Stimulated activated CD8-positive, alpha-beta memory T cell treated with anti-CD3 and anti-CD28 coated beads, Interleukin-4, amount 100 ng/mL, for 48 hours (primary cell): ENCODE data around the gene PKN1.
A peak's percentile ranks its signal among the peaks of the same experiment; 100 is the strongest.
"Not testable (repeated sequence)": the region's sequence is repeated elsewhere in the genome, so short reads cannot be mapped to it uniquely, and the experiment has no call there.

Source experiments
- DNase-seq: peaks from one replicate; pipeline ENCODE4 v3.0.0-alpha.2; 2020

PKN1 gene

DNA sequence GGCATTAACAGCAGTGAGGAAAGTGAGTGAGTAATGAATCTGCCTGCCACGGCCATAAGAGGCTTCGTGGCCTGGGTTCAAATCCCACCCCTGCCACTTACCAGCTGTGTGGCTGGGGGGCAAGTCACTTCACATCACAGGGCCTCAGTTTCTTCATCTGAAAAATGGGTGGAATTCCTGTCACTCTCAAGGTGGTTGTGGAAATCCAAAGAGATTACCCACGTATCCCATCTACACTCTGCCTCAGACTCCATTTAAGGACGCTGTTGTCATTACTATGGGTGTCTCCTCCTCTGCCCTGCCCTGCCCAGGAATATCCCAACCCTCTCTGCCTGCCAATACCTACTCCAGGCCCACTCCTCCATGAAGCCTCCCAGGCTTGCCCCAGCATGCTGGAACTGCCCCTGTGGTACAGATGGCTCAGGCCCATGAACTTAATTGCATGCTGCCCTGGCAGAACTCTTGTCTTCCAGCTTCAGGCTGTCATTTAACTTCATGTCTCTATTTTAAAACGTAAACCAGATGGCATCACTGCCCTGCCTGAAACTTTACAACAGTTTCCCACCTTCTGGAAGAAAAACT is 59.7 kb downstream of the PKN1 start:
- no peak for DNase-seq

DNA sequence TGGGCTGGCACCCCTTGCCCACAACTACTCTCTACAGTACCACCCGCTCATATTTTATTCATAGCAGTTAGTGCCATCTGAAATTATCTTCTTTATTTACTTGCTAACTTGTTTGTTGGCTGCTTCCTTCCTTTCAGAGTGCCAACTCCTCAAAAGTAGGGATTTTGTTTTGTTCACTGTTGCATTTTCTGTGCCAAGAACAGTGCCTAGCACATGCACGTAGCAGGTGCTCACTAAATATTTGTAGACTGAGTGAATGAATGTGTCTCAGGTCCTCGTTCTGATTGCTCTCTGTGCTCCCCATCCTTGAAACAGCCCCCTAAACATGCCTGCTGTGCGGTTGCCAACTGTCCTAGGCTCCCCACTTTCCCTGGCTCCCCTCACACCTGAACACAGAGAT is 61.3 kb downstream of the PKN1 start:
- DNase-seq = no peak

DNA sequence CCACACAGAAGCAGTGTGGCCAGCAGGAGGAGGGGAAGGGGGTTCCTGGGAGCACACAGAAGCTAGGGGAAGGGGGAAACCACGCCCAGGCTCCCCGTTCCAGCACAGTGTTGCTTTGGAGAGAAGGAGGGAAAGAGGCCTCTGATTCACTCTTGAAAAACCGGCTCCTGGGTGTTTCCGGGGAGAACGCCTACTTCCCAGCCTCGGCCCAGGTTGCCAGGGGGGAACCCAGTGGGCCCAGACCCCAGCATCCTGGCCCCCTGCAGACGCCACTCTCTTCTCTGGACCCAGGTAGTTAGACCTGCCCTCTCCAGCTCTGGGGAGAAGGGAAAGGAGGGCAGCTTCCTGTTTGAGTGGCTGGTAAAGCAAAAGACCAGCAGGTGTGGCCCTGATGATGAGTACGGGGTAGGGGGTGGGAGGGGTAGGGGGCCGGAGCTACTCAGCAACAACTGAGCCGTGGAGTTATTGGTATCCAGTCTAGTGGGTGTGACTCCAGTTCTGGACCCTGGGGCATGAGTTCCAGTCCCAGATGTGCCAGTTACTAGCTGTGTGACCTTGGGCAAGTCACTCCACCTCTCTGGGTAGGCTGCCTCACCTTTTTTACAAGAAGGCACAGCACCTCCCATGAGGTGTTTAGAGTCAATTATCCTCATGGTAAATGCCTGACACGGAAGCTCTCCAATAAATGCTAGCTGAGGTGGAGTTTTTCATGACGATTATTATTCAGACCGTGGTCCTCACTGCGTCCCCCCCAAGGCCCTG is 62.0 kb downstream of the PKN1 start:
- no peak for DNase-seq

DNA sequence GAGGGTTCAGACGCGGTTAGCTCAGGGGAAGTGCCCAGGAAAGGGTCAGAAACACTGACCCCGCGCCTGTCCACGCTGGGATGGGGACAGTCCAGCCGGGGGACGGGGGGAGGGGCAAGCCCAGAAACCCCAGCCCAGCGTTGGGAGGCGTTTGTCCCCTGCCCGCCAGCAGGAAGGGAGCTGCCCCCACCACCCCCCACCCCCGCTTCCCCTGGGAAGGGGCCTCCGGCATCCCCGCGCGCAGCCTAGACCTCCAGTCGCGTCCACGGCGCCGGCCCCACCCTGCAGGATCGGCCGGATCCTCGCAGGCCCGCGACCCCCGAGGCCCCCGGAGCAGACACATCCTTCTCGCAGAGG is 62.5 kb downstream of the PKN1 start:
- DNase-seq = no peak

DNA sequence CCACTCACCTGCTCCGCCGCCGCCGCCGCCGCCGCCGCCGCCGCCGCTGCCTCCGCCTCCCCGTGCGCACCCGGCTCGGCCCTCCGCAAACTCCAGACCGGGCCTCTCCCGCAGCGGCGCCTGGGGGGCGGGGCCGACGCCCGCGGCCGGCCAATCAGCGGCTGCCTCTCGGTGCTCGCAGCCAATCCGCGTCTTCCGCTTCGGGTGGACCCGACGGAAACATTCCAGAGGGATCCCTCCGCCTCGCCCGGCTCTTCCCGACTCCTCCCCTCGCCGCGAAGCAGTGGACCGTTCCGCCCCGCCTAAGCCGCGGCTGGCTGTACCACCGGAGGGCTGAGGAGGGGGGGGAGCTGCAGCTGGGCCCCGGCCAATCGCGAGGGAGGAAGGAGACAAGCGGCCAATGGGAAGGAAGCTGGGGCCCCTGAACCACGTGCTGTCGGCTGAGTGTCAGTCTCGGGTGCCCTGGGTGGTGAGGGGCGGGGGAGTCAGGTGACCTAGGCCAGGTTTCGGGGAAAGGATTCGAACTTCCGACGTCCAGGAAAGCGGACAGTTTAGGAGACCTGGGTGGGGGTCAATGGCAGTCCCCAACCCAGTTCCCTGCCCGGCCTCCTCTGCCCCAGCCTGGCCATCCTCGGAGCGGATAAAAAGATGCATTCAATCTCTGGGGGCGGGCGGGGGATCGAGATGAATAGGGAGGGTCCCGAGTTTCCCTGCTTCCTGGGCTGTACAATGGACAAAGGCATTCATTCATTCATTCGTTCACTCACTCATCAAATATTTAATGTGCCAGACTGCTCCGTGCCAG is 63.1 kb downstream of the PKN1 start, which contains the start of gene GIPC1:
Gene GIPC1 (minus strand): TSS at position 99 of the 805 bp plus-strand sequence. CDS start 13,151 bp downstream, outside the sequence.
- DNase-seq = peak; percentile 87

DNA sequence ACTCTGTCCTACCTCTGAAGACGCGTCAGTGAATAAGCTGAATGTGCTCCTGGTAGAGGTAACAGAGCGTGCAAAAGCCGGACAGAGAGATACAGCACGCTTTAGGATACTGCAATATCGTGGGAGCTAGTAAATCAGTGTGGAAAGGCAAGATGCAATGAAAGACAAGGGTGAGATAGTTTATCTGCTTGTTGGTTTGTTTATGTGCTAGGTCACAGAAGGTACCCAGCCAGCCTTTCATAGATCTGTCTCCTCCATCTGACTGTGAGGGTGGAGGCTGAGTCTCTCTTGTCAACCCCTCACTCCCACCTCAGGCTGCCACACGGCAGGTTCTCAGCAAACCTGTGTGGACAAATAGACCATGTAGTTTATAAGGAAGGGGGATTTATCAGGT is 63.7 kb downstream of the PKN1 start:
- no peak for DNase-seq

DNA sequence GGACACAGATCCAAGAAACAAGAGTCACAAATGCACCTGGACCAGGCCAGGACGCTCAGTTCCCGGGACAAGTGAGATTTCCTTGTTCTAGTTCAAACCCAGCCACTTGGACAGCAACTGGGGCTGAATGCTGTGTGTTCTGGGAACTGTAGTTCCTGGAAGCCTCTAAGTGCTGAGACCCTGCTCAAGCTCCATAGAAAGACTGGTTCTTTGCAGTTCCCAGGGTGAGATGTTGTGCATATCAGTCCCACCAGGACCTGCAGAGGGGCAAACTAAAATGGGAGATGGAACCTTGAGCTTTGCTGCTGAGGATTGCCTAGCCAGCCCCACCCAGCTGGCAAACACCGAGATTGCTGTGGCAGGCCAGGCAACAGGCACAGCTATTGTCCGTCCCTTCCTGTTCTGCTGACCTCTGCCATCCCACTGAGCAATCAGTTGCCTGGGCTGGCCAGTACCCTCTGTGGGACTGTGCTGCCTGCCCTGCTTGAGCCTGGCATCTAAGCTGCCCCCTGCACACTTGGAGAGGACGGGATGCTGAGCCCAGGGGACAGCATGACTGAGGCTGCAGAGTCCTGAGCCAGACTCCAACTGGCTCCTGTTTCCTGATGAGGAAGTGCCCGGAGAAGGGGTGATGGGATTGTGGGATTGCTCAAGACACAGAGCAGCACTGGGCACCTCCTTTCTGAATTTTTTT is 64.3 kb downstream of the PKN1 start:
- DNase-seq = no peak

DNA sequence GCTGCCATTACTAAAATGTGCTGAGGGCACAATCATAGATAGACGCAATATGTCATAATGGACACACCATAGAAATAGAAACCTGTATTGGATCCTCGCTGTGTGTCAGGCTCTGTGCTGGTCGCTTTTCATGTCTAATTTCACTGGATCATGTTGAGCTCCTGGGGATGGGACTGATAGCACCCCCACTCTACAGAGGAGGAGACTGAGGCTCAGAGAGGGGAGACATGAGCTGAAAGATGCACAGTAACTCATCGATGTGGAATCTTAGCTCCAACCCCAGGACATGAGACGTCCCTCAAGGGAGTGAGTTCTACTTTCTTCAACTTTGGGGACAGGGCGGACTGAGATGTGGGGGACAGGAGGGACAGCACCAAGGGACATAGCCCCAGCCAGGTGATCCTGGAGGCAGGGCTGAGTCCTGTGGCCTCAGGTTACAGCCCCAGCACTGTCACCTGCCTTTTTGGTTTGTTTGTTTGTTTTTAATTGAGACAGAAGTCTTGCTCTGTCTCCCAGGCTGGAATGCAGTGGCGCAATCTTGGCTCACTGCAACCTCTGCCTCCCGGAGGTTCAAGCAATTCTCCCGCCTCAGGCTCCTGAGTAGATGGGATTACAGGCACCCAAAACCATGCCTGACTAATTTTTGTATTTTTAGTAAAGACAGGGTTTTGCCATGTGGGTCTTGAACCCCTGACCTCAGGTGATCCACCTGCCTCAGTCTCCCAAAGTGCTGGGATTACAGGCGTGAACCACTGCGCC is 69.4 kb downstream of the PKN1 start:
- DNase-seq = no peak

DNA sequence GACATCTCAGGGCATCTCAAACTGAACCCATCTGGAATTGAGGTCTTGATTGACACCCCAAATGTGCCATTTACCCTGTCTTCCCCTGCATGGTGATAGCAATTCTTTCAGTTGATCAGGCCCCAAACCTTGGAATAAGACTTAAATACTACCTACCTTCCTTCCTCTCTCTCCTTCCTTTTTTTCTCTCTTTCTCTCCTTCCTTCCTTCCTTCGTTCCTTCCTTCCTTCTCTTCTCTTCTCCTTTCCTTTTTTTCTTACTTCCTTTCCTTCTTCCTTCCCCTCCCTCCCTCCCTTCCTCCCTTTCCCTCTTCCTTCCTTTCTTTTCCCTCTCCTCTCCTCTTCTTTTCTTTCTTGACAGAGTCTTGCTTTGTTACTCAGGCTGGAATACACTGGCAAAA is 70.2 kb downstream of the PKN1 start:
- no peak for DNase-seq

DNA sequence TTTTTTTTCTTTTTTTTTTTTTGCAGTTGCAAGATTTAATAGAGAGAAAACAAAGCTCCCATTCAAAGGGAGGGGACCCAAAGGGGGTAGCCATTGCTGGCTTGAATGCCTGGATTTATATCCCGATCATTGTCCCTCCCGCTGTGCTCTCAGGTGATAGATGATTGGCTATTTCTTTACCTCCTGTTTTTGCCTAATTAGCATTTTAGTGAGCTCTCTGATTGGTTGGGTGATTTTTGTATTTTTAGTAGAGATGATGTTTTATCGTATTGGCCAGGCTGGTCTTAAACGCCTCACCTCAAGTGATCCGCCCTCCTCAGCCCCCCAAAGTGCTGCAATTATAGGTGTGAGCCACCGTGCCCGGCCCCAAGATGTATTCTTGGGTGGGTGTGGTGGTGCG is 71.5 kb downstream of the PKN1 start:
- not testable (repeated sequence) for DNase-seq

DNA sequence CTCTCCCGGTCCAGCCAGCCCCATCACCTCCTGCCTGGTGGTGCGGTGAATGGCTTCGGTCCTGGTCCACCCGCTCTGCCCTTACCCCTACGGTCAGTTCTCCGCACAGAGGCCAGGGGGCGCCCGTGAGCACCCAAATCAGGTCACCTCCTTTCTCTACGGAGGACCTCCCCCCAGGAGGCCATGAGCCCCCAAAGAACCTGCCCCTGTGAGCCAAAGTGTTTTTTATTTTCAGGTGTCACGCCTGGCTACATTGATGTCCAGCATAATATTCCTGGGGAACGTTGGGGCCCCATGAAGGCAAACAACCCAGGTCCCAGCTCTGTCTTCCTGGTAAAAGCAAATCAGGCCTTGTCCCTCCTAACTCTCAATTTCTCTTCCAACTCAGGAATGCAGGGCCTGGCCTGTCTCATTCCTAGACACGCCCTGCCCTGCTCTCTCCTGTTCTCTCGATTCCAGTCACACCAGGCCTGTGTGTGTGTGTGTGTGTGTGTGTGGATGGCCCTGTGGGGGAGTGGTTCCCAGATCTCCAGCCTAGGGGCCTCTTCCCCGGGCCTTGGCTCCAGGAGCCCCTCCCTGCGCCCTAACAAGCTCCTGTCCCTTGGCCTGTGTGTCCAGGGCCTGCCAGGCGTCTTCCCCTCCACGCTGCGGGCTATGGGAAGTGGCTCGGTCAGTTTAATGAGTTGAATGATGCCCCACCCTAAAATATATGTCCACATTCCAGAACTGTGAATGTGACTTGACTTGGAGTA is 72.6 kb downstream of the PKN1 start:
- peak; percentile 89 for DNase-seq

DNA sequence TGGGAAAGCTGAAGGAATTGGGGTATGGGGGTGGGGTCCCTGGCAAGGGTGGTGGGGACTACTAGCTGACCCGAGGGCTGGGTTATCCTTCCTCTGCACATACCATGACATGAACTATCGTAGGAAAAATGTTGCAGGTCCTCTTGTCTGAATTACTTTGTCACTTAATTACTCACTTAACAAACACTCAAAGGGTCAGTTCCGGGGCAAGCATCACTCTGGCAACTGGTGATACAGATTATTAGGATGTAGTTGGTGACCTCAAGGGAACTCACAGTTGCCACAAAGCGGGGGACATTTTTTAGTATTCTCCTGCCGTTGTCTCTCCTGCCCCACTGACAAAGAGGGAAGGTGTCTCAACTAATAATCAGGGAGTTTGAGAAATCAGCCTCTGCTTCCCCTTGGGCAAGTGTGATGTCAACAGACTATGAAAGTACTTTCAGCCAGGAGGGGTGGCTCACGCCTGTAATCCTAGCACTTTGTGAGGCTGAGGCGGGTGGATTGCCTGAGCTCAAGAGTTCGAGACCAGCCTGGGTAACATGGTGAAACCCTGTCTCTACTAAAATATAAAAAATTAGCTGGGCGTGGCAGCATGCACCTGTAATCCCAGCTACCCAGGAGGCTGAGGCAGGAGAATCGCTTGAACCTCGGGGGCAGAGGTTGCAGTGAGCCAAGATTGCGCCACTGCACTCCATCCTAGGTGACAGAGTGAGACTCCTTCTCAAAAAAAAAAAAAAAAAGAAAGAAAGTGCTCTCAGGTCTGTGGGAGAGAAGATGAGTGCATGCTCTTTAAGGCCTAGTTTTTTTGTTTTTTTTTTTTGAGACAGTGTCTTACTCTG is 74.8 kb downstream of the PKN1 start:
- DNase-seq = no peak

DNA sequence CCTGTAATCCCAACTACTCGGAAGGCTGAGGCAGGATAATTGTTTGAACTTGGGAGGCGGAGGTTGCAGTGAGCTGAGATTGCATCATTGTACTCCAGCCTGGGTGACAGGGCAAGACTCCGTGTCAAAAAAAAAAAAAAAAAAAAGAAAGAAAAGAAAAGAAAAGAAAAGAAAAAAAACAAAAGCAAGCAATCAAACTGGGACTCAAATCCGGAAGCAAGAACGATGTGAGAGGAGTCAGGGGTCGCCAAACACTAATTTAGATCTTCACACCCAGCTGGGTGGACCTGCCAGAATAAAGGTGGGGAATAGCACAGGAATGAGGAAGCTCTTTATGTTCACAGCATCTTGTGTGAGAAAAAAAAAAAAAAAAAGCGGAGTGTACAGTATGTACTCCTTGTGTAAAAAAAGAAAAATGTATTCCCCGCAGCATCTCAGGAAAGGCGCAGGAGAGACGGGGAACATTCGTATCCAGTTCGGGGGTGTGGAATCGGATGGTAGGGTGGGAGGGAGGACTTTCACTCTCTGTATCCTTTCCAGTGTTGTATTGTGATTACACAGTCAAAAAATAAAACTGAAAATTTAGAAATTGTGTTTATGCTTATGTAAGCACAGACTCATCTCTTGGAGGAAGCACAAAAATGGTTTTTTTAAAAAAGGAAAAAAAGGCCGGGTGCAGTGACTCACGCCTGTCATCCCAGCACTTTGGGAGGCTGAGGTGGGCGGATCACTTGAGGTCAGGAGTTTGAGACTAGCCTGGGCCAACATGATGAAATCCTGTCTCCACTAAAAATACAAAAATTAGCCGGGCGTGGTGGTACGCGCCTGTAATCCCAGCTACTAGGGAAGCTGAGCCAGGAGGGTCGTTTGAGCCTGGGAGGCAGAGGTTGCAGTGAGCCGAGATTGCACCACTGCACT is 77.5 kb downstream of the PKN1 start:
- no peak for DNase-seq

DNA sequence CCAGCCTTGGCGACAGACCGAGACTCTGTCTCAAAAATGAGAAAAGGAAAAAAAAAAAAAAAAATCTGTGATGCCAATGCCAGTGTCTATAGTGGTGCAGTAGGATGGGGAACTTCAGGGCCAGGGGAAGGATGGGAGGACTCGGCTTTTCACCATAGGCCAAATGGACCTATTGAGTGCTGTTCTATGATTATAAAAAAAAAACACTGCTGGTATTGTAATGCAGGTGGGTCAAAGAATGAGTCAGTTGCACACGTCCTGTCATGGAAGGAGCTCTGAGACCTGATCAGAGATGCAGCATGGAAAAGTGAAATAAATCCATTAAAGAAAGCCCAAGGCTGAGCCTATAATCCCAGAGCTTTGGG is 78.1 kb downstream of the PKN1 start:
- DNase-seq = no peak

DNA sequence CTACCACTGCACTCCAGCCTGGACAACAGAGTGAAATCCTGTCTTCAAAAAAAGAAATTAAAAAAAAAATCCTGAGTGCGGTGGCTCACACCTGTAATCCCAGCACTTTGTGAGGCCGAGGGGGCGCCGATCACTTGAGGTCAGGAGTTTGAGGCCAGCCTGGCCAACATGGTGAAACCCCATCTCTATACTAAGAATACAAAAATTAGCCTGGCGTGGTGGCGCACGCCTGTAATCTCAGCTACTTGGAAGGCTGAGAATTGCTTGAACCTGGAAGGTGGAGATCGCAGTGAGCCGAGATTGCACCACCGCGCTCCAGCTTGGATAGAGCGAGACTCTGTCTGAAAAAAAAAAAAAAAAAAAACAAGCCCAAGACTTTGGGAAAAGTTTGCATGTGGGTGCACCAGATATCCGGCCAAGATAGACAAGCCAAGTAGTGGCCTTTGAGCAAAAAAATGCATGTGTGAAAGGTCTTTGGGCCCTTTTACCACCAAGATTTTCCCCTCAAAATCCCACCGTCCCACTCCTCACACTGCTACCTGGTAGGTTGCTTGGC is 79.4 kb downstream of the PKN1 start:
- no peak for DNase-seq

DNA sequence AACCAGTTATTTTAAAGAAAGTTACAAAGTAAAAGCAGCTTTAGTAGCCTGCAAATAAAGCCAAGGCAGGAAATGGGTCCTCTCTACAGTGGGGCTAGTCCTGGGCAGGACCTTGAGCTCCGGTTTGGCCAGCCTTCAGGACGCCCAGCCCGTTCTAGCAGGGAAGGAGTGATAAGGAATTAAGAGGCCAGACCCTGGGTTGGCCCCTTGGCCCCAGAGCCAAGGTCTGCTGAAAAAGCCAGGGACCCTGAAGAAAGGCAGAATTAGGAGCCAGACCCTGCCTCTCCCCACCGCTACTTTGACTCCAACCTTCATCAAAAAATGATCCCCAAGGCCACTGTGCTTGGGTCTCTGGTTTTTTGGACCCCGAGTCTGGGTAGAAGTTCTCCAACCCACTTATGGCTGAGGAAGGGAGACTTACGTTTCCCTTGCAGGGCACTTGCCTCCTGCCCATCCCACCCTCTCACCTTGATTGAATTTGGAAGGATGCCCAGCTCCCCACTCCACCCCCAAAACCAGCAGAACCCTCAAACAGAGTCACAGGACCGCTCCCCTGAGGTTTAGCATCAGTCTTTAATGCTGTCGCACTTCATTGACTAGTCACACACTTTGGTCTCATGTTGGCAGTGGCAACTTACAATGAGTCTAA is 81.2 kb downstream of the PKN1 start:
- no peak for DNase-seq

DNA sequence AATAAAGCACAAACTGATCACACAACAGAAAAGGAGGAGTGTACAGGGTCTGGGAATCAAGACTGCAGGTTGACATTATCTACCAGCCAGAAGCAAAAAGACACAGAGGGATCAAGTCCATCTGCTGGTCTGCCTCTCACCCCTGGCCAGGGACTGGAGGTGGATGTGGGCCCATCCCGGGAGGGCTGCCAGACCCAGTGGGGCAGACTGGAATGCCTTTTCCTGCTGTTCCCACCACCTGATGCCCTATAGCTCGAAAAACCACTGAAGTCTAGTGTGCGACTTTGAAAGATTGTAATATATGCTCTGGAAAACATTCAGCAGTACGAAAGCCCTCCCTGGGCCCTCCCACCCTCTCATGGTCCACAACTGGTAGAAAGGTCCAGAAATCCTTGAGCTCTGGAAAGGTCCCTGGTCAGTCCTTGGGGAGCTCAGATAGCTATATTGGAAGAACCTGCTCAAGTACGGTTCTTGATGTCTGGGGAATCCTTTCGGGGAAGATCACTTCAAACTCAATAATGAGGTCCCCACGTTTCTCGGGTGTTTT is 82.5 kb downstream of the PKN1 start:
- DNase-seq = no peak

DNA sequence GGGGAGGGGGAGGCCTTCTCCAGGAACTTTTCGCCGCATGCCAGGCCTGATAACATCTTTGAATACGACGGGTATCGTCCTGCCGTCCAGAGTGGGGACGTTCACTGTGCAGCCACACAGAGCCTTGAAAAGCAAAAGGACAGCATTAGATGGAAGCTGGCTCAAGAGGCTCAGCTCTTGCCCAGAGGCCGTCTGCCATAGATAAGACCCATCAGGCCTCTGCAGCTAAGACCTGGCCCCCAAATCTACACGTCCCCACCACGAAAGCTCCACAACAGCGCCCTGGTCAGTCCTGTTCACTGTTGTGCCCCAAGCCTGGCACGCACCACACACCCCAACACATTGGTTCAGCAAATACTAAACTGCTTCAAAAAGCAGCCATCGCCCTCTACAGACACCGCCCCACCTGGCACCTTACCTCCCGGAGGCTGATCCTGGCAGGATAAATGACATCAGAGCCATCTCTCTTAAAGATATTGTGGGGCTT is 83.0 kb downstream of the PKN1 start:
- no peak for DNase-seq
